ENCODE data around the gene LRRC32.

The LRRC32 gene

DNA sequence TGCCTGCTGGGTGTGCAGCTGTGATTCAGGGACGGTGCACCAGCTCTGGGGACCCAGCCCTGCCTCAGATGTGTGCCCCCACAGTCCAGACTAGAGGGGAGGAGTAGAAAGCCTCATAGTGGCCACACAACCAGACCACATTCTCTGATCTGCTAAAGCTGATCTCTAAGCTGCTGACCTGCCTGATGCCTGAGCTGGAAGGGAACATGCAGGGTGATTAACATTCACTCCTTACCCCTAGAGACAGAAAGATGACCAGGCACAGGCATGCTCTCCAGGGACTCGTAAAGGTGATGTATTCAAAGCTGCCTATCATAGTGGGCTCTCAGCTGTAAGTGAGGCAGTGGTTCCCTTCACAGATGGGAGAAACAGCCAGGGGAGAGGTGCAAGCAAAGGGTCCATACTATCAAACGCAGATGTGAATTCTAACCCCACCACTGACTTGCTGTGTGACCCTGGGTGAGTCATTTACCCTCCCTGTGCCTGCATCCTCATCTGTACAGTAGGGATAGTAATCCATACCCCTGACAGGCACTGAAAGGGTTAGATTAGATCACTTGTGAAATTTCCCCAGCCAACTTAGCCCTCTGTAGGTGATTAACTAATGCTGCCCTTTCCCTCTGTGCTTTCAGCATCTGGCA lies 29.0 kb upstream of the LRRC32 start:
- DNase-seq (ENCODE audit: low spot score) = no peak

DNA sequence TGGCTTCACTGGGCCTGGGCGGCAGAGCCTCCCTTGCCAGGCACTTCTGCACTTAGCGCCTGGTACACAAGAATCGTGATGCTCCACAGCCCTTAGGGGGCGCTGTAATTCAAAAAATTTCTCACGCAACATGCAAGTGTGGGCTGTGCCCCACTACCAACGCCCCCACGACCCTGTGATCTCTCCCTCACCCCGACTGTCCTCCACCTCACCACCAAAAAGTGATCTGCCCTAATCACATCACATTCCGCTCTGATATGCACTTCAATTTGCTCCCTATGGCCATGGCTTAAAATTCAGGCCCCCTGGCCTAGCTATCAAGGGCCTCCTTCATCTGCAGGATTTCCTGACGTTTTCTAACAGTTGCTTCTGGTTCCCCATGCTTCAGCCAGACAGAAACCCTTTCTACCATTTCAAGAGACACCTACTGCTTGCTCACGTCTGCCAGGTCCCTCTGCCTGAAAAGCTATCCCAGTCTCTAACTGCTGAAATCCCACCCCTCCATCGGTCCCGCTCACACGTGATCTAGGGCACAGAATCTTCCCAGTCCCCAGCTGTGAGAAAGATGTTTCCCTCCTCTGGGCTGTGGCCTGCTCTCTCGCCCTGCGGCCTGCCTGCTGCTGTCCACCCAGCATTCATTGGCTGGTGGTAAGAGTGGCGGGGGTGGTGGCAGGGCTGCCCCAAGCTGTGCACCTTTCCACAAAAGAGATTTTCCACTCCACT lies 27.9 kb upstream of the LRRC32 start:
- DNase-seq (ENCODE audit: low spot score) = no peak

DNA sequence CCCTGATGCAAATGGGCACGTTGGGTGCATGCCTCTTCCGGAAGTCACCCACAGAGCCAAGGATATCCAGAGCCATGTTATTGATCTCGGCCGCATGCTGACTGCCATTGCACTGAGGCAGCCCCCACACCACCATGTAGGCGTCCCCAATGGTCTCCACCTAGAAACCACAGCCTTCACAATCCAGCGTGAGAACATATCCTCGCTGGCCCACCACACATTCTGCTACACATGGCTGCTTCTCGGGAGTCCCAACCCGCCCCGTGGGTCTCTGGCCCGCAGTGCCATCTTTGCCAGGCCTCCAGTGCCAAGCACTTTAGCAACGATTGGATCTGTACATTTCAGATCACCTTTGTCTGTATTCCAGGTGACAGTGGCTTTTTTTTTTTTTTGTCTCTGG lies 26.2 kb upstream of the LRRC32 start:
- no peak for DNase-seq (ENCODE audit: low spot score)

DNA sequence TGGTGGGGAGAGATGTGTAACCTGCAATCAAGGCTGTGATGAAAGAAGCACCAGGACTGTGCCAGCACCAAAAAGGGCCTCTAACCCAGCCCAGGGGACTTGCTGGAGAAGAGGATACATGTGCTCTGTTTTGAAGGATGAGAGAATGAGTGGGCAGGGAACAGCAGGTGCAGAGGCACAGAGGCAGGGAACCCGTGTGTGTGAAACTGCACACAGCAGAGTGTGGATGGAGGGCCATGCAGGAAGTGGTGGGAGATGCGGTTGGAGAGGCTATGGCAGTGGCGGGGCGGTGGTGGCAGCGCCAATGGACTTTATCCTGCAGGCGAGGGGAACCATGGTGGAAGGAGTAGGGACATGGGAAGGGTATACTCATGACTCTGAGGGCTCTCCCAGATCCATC lies 25.2 kb upstream of the LRRC32 start:
- no peak for DNase-seq (ENCODE audit: low spot score)

DNA sequence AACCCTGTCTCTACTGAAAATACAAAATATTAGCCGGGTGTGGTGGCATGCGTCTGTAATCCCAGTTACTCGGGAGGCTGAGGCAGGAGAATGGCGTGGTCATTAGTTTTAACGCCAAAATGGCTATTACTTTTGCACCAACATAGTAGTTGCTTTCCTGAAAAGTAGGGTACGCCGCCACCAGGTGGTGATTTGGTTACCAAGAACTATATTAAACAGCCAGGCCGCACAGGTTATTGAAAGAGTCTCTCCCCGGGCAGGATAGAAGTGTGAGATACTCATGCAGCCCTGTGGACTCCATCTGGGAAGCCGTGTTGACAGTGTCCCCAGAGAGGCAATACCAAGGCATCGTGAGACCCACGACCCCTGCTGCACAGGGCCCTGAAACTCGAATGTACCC lies 24.6 kb upstream of the LRRC32 start:
- DNase-seq (ENCODE audit: low spot score) = no peak

DNA sequence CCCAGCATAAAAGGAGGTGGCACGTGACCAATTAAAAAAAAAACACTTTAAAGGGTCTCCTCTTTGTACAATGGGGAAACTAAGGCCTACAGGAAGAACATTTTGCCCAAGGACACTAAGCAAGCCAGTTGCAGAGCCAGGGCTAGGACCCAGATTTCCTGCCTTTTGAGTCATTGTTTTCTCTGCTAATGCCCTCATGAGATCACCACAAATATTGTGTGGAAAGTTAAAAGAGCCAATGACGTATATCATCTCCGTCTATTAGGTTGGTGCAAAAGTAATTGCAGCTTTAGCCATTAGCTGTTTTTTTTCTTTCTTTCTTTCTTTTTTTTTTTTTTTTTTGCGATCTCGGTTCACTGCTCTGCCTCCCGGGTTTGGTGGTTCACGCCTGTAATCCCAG lies 24.1 kb upstream of the LRRC32 start:
- DNase-seq (ENCODE audit: low spot score) = peak; percentile 84

DNA sequence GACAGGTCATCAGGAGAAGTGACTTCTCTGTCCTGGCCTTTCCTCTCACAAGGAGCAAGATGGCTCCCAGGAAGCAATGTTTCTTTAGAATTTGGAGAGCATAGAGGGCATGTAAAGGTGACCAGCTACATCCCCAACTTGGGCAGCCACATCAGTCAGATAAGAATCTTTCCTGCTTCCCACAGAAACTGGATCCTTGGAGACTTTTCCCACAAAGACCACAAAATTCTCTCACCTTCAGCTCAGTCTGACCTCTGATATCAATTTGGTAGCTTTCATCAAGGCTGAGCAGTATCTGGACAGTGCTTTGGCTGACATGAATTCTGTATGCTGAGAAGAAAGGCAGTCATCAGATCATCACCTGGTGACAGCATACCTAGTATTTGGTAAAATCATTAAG lies 23.3 kb upstream of the LRRC32 start:
- no peak for DNase-seq (ENCODE audit: low spot score)

DNA sequence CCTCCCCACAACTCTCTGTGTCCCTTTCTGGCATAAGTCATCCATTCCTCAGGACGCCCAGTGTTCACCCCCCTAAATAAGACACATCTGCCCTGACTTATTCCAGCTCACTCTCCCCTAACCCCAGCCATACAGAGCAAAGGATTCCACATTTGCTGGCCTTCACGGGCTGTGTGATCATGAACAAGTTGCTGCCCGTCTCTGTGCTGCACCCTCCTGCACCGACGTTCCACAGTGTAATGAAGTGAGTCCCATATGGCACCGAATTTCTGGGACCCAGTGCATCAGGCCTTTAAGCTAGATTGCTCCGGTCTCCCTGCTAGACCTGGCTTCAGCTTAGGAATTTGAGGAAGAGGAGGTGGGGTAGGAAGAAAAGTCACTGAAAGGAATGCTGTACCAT lies 22.4 kb upstream of the LRRC32 start:
- DNase-seq (ENCODE audit: low spot score) = no peak

DNA sequence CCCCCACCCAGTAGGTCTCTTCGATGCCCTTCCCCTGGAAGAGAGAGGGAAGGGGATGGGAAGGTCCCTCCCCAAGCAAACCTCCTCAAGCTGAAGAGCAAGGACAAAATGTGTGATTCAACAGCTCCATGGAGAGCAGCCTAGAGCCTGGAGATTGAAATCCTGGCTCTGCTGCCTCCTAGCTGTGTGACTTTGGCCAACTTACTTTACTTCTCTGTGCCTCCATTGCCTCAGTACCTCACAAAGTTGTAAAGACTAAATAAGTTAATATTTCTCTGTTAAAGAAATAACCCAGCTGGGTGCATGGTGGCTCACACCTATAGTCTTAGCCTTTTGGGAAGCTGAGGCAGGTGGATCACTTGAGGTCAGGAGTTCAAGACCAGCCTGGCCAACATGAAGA lies 21.1 kb upstream of the LRRC32 start:
- DNase-seq (ENCODE audit: low spot score) = no peak

DNA sequence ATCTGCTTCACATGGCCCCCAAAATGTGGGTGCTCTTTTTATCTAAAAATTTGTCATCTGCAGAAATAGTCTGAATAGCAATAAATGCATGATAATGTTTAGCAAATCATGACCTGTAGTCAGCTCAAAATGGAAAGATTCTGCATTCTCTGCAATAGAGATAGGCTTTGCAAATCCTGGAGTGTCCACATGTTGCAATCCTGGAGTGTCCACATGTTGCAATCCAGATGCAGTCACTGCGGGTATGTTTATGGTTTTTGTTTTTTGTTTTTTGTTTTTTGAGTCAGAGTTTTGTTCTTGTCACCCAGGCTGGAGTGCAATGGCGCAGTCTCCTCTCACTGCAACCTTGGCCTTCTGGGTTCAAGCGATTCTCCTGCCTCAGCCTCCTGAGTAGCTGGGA lies 20.2 kb upstream of the LRRC32 start:
- DNase-seq (ENCODE audit: low spot score) = no peak

DNA sequence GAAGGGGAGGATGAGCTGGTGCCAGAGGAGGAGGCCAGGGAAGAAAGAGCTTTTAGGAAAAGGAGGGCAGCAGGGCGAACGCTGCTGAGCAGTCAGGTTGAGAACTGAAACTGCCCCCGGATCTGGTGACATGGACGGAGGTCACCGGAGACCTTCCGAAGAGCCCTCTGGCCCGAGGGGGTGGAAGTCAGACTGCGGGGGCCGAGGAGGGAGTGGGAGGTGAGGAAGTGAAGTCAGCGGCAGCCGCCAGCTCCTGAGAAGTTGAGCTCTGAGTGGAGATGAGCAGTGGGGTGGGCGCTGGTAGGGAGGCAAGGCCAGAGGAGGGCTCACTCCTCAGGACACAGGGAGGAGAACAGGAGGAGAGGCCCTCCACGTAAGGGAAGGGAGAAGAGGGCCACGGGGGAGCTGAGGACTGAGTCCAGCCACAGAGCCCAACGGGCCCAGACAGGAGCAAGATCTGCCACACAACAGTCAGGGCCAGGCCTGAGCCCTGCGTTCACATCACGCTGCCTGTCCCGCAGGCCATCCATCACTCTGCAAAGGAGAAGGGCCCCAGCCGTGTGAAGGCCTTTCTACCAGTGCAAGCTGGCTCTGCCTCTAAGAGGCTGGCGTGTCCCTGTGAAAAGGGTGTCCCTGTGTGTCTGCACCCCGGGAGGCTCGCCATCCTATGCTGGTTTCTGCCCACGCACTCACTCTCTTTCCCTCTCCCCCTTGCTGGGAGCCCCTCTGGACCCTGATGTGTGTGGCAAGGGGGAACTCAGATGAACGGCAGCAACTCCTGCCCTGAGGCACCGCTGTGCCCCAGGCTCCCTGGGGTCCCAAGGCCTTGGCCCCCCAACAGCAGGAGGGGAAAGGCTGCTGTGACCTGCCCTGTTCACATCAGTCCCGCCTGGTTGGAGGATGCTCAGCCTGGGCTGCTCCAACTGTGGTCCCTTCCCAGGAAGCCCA lies 19.0 kb upstream of the LRRC32 start:
- DNase-seq (ENCODE audit: low spot score) = no peak

DNA sequence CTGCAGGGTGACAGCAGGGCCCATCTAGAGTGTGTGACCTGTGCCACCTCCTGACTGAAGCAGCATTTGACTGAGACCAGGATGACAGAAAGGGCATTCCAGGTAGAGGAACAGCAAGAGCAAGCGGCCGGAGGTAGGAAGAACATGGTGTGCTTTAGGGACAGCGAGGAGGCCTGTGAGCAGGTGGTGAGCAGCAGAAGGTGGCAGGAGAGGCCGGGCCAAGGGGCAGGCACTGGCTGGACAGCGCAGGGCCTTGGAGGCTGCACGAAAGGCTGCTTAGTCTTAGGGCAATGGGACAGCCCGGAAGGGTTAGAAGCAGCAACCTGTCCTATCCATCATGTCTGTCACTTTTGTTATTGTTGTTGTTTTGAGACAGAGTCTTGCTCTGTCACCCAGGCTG lies 17.6 kb upstream of the LRRC32 start:
- DNase-seq (ENCODE audit: low spot score) = no peak

DNA sequence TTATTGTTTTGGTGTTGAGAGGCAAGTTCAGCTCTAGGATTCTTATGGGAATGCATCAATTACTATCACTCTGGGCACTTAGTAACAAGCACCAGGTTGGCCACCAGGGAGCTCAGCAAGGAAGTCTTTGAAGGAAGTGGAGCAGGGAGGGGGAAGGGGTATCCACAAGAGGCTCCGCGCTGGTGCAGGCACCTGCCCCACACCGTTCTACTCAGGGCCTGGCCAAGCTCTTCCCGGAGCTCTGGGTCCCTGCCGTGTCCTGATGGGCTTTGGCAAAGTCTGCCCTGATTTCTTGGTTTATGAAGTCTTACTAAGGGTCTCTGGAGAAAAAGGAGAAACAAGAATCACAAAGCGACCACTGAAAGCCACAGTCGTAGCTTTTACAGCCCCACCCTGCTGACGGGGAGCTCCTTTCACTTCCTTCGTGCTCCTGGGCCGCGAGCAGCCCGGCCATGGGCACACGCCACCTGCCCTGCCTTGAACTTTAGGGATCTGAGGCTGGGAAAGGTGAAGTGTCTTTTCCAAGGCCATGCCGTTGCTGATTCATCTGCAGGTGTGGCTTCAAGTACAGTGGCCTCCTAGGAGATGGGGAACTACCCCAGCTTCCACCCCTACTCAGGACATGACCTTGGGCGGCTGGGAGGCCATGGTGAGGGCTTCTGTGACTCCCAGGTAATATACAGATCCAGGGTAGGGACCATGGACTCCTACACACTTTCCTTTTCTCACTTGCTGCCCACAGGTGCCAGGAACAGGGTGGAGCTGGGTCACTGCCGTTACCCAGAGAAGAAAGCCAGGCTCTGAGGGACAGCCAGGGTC lies 15.9 kb upstream of the LRRC32 start:
- DNase-seq (ENCODE audit: low spot score) = no peak

DNA sequence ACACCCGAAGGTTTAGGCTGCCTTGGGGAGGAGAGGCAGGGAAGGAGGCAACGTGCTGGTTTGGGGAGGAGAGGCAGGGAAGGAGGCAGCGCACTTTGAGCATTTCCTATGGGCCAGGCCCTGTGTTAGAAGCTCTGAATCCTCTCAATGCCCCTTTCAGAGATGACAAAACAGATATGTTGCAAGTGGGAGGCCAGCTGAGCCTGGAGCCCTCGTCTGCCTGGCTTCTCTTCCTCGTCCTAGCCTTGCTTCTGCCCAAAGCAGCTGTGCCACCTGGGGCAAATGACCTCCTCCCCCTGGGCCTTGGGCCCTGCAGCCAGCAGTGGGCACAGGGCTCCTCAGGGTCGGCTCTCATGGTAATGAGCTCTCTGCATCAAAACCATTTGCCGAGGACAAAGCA lies 15.3 kb upstream of the LRRC32 start:
- DNase-seq (ENCODE audit: low spot score) = no peak

DNA sequence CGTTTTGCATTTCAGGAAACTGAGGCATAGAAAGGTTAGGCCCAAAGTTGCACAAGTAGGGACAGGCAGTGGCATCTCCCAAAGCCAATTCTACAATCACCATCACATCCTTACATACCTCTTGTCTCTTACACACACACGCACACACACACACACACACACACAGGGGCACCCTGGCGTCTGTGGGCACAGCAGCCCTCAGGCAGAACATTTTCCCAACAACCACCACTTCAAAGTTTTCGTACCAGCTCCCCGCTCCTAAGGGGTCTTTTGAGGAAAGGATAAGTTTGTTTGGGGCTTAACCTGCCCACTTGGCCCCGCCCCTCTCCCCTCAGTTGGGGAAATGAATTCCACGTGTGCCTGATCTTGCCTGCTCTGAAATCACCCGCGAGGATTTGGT lies 14.7 kb upstream of the LRRC32 start:
- DNase-seq (ENCODE audit: low spot score) = no peak

DNA sequence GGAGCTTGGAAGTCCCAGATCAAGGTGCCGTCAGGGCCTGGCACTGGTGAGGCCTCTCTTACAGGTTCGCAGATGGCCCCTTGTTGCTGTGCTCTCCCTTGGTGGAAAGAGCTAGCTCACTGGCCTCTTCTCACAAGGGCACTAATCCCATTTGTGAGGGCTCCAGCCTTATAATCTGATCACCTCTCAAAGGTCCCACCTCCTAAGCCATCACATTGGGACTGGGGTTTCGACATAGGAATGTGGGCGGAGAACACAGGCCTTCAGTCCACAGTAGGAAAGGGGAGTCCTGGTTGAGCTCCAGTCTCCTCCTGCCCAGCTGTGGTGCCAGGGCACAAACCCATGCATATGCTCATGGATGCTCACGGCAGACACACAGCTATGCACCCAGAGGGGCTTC lies 14.0 kb upstream of the LRRC32 start:
- no peak for DNase-seq (ENCODE audit: low spot score)

DNA sequence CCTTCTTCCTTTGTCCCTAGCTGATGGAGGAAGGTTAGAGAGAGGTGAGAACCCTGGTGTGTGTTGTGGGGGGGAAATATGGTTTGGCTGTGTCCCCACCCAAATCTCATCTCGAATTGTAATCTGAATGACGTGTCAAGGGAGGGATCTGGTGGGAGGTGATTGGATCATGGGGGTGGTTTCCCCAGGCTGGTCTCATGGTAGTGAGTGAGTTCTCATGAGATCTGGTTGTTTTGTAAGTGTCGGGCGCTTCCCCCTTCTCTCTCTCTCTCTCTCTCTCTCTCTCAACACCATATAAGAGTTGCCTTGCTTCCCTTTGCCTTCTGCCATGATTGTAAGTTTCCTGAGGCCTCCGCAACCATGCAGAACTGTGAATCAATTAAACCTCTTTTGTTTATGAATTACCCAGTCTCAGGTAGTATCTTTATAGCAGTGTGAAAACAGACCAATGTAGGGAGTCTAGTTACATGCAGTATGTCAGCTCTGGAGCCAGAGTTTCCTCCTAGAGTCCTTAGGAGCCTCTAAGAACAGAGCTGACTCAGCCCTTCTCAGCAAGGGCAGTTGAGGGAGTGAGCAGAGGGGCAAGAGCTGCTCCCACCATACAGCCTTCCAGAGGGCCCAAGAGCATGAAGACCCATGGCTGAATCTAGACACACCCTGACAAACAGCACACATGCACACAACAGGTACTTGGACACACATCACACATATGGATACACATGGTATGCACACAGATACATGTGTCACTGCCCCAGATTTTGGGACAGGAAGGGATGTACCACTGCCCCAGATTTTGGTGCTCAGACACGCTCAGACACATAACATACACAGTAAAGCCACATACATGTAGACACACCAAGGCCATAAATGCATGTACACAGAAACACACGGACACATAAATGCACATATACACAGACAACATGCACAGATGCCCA lies 12.9 kb upstream of the LRRC32 start:
- DNase-seq (ENCODE audit: low spot score) = no peak

DNA sequence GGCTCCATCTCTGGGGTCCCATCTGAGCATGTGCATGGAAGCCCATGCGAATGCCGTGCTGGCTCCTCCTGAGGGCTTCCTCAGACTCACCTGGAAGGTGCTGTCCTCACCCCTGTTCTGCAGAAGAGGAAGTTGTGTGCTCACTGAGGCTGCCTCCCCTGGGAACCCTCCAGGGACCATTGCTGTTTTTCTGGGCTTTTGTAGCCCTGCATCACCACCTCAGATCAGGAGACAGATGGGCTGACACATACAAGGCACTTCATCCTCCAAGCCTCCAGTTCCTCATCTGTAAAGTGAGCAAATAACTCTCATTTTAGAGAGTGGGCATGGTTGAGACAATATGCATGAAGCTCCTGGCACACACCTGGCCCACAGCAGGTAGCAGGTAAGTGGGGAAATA lies 12.1 kb upstream of the LRRC32 start:
- no peak for DNase-seq (ENCODE audit: low spot score)

DNA sequence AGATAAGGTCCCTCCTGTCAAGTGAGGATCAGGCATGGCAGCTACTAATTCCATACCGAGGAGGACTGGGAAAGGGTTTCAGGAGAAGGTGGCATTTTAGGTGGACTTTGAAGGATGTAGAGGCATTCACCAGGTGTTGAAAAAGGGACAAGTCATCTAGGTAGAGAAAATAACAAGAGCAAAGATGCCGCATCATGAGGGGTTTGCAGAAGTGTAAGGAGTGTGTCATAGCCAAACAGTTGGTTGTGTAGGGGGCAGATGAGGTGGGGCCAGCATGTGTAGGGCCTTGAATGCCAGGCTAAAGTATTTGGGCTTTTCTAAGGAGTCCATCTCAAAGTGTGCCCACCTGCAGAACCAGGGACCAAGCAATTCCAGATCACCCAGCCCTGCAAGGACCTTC lies 11.6 kb upstream of the LRRC32 start:
- DNase-seq (ENCODE audit: low spot score) = no peak

DNA sequence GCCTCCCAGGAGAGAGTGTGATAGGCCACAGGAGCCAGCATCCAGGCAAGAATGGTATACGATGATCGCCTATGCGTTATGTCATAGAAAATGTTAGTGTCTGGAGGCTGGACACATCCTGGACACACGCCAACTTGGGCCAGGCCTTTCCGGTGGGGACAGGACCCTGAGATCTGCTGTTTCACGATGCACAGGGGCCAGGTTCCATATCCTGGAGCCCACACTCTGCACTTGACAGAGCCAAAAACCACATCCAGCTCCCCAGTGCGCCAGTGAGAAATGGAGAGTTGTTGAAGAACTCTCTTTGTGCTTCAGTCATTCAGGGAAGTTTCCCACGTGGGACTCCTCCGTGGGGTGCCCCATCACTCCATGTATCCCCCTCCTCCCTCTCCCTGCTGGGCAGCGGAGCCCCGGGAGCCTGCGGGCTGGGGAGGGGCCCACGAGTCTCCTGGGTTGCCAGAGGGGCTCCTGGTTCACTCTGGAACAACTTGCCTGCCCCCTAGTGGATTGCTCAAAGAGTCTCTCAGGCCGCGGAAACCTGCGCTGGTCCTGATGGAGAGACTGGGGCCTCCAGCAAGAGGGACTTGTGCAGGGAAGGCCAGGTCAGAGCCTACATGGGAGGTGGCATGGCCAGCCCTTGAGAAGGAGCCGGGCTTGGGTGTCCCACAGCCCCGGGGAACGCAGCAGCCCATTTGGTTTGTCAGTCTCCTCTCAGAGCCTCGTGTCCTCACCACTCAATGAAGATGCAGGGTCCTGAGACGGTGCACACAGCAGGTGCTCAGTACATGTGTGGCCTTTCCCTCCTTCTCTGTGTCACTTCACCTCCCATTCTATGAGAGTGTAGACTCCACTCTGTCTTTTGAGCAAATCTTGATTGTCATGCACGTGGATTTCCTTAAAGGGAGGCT lies 10.2 kb upstream of the LRRC32 start:
- peak; percentile 87 for DNase-seq (ENCODE audit: low spot score)
